Lung microvascular endothelial cell (primary cell): ENCODE results near the gene SDC3. TPM values are rescaled to one million over a fixed set of nuclear protein-coding genes. Genes with fewer than 3 reads are reported as not detected.
A peak's percentile ranks its signal among the peaks of the same experiment; 100 is the strongest.

Source experiments
- DNase-seq, 2 donors: peaks; one replicate each; pipeline versions ENCODE4 v3.0.0 to v3.0.0-alpha.2; 2010; ENCODE audit warnings: low read depth in 2 of 2
- total RNA-seq: library from RNA; depleted of rRNA; stranded (reverse); fragments of >200 nt; gene quantifications from 2 replicates; pipeline ENCODE4 v1.2.1, GENCODE V29; 2014

Gene SDC3
- total RNA-seq, 1 donor from 2014 or later = 42.9 TPM

- no peak for DNase-seq
Measured at GRCh38 chr1:30890502-30891226, 17.9 kb downstream of the SDC3 start.

DNA sequence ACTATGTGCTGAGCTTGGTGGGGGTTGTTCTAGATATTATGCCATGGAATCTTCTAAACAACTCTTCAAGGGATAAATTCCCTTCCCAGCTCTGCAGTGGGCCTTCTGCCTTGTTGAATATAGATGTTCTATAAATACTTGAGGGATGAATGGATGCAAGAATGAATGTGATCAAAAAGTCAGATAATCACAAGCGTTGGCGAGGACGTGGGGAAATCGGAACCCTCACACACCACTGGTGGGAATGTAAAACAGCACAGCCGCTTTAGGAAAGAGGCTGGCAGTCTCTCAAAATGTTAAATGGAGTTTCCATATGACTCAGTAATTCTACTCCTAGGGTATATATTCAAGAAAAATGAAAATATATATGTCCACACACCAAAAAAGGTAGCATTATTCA, 19.0 kb downstream of the SDC3 start:
- no peak for DNase-seq

GRCh38 chr1:30888975-30889374, 19.6 kb downstream of the SDC3 start:
- DNase-seq = no peak

- DNase-seq = no peak
Measured at GRCh38 chr1:30888391-30888790, 20.2 kb downstream of the SDC3 start.

- DNase-seq = no peak
Measured at GRCh38 chr1:30887485-30888315, 20.9 kb downstream of the SDC3 start.

- no peak for DNase-seq
Measured at GRCh38 chr1:30886710-30887428, 21.7 kb downstream of the SDC3 start.

DNA sequence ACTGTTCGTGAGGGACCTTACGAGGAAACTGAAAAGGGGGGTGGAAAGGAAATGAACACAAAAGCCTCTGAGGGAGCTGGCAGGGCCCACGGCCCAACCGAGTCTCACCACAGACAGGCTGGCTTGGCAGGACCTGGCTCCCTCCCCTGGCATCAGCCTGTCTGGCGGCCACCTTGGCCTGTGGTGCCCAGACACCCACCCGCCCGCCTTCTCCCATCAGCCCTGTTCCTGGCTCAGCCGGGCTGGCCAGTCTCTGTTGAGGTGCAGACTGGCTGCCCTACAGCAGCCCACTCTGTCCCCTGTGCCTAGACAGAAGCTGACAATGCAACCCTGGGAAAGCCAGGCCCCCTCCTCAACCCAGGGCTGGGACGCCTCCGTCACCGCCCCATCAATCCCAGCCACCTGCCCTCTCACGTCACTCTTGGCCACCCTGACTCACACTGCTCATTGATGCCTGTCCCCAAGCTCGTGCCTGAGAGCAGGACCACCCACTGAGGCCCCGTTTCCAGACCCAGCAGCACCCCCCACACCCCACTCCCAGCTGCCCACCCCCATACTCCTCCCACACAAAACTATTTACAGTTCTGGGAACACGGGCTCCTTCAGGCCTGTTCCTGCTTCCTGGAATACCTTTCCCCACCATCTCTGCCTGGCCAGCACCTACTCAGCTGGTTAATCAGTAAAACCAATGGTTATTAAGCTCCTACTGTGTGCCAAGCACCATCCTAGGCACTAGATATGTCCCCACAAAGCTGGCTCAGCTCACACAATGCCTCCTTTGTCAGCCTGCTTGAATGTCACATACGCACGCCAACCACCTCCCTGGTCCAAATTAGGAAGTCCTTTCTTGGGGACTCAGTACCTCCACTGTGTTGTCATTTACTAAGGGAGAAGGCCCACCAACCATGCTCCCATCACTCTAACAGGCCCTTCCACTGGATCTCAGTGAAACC, 22.7 kb downstream of the SDC3 start:
- DNase-seq = no peak

DNA sequence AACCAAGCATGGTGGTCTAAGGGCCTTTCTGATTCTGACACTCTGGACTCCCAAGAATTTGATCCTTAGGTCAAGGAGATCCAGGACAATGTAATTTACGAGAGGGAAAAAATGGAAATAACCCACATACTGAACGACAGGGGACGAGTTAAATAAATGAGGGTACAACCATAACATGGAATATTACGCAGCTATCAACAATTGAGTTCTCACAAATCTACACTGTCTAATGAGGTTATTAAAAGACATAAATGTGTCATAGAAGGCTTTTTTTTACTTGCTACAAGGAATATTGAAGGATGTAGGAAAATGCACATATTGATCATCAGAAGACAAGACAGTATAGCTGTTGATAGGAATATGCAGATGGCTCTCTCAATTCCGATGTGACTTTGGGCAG, 23.8 kb downstream of the SDC3 start:
- DNase-seq = no peak

DNA sequence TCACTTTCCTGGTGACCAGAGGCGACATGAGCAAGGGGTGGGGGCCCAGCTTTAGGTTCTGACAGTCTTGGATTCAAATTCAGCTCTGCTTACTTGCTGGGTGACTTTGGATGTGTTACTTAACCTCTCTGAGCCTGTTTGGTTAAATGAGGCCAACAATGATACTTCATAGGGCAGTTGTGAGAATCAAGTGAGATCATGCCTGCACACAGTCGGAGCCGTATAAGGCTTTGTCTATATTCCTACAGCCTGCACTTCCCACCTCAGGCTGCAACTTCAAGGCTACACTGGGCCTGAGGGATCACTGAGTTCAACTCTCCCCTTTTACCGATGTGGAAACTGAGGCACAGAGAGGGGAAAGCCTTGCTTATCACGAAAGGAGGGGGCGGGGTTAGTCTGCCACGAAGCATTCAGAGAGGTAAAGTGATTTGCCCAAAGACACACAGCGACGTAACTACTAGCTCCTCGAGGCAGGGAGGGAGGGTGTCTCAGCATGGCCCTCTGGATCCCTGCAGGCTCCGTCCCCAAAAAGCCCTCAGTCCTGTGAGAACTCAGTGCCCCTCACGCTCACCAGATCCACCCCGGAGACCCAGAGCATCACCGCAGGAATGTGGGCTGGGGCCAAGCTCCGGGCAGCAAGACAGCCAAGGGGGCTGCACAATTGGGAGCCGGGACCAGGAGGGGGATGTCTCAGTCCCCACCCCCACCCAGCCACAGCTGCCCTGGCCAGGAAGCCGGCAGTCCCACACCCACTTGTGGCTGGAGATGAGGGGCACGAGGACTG, 25.0 kb downstream of the SDC3 start:
- DNase-seq = no peak

- no peak for DNase-seq
Measured at GRCh38 chr1:30882678-30883388, 25.7 kb downstream of the SDC3 start.

GRCh38 chr1:30881319-30882181, 27.0 kb downstream of the SDC3 start:
- DNase-seq = peak; percentile 60 to 91

GRCh38 chr1:30880678-30881318, 27.8 kb downstream of the SDC3 start:
- no peak for DNase-seq

- DNase-seq = no peak
Measured at GRCh38 chr1:30879940-30880677, 28.4 kb downstream of the SDC3 start.

DNA sequence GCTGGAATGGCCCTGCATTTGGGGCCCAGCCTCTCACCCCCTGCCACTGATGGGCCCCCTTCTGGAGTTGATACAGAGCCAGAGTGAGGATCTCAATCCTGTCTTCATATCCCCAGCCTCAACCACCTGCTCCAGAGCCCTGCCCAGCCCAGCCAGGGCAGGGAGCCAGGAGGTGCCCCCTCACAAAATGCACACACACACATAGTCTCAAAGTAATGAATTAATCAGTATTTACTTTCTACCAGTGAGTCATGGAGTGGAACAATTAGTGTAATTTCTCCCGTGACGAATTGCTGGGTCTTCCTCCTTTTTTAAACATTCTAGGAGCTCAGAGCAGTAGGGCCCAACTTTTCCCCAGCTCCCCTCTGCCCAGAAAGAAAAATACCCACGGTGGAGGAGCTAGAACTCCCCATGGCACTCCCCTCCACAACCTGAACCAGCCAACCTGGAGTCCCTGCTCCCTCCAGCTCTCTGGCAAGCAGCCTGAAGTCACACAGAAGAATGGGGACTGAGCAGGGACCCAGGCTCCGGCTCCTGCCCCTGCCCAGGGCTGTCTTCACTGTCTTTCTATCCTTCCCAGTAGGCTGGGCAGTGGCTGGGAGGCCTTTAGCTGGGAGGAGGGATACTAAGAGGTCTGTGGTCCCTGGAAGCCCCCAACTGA, 29.3 kb downstream of the SDC3 start:
- DNase-seq = peak in 1 of 2 donors; percentile 31

DNA sequence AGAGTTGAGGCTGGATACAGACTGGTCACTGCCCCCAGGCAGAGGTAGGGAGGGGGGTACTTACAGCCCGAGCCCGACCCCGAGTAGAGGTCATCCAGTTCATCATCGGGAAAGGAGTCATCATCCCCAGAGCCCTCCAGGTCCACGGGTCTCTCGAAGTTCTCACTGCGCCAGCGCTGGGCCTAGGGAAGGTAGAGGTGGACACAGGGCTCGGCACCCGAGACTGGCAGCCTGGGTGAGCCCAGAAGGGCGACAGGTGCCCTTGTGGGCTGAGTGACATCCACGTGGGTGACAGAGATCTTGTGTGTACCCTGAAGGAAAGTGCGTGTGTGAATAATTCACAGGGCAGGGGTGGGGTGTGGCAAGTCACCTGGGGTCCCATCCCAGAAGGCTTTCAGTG, 30.0 kb downstream of the SDC3 start:
- no peak for DNase-seq

DNA sequence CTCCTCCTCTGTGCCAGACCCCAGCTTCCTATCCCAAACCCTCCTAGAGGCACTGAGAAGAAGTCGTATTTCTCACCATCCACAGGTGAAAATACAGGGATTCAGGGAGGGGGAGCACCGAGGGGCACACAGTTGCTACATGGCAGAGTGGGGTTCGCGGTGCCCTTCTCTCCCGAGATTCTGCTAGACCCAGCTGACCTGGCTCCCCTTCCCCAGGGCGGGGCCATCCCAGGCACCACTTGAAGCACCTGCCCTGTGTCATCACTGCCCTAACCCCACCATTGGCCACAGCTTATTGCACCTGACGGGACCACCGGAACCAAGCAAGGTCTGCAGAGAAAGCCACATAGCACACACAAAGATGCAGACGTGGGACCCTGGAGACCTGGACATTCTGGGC, 30.5 kb downstream of the SDC3 start:
- no peak for DNase-seq
